ENCODE results near the gene NPB.

NPB gene

DNA sequence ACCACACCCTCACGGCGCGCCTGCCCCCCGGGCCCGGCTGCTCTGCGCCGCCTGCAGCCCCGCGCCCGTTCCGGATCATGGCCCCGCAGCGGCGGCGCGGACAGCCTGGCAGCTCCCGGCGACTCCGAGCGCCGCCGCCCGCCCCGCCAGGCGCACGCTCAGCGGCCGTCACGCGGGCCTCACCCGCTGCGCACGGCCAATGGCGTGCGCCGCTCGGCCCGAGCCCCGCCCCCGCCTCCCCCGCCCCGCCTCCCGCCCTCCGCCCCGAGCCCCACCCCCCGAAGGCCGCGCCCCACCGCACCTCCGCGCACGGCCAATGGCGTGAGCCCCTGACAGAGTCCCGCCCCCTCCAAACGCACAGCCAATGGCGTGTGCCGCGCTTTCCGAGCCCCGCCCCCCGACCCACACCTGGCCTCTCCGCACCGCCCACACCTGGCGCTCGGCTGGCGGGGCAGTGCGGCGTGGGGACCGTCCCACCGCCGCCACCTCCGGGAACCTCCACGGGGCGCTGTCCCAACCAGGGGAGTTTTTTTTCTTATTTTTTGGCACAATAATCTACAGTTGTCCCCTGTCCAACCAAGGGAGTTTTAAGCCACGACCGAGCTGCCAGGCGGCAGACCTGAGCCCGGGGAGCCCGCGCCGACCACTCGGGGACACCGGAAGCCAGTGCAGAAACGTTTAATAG lies 9.4 kb downstream of the NPB start, which contains the start of gene PCYT2:
Gene PCYT2, minus strand, starts transcription at position 123 of the 685 bp plus-strand sequence. Its CDS starts 44 bp downstream, at position 79.
- TF ChIP-seq, protein P1, sequence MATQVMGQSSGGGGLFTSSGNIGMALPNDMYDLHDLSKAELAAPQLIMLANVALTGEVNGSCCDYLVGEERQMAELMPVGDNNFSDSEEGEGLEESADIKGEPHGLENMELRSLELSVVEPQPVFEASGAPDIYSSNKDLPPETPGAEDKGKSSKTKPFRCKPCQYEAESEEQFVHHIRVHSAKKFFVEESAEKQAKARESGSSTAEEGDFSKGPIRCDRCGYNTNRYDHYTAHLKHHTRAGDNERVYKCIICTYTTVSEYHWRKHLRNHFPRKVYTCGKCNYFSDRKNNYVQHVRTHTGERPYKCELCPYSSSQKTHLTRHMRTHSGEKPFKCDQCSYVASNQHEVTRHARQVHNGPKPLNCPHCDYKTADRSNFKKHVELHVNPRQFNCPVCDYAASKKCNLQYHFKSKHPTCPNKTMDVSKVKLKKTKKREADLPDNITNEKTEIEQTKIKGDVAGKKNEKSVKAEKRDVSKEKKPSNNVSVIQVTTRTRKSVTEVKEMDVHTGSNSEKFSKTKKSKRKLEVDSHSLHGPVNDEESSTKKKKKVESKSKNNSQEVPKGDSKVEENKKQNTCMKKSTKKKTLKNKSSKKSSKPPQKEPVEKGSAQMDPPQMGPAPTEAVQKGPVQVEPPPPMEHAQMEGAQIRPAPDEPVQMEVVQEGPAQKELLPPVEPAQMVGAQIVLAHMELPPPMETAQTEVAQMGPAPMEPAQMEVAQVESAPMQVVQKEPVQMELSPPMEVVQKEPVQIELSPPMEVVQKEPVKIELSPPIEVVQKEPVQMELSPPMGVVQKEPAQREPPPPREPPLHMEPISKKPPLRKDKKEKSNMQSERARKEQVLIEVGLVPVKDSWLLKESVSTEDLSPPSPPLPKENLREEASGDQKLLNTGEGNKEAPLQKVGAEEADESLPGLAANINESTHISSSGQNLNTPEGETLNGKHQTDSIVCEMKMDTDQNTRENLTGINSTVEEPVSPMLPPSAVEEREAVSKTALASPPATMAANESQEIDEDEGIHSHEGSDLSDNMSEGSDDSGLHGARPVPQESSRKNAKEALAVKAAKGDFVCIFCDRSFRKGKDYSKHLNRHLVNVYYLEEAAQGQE (IDR thresholded peaks at IDR 0.05; ENCODE audit: low read depth), result no peak
- no peak for TF ChIP-seq YY1 (IDR thresholded peaks at IDR 0.05; ENCODE audit: low read depth)
- TF ChIP-seq USF1 (IDR thresholded peaks at IDR 0.05), result peak; percentile 71
- TF ChIP-seq, protein P2, sequence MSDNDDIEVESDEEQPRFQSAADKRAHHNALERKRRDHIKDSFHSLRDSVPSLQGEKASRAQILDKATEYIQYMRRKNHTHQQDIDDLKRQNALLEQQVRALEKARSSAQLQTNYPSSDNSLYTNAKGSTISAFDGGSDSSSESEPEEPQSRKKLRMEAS (IDR thresholded peaks at IDR 0.05), result peak; percentile 8; the same call in 1 of the 2 replicates
- TF ChIP-seq NFIC (IDR thresholded peaks at IDR 0.05), result 0 out of 2 replicates have a peak, but pooled peaks have one; percentile 24
- no peak for TF ChIP-seq TCF12 (IDR thresholded peaks at IDR 0.05; ENCODE audit: low read depth)
- no peak for TF ChIP-seq TAF1 (IDR thresholded peaks at IDR 0.05; ENCODE audit: low read depth)
- peak; percentile 39; the same call in 1 of the 2 replicates for TF ChIP-seq EGR1 (IDR thresholded peaks at IDR 0.05)
- TF ChIP-seq CREB1 (IDR thresholded peaks at IDR 0.05; ENCODE audit: low read depth), result no peak
- no peak for TF ChIP-seq TEAD4 (IDR thresholded peaks at IDR 0.05)
- TF ChIP-seq RAD21 (IDR thresholded peaks at IDR 0.05; ENCODE audit: low read depth), result no peak
- no peak for TF ChIP-seq FOXM1 (IDR thresholded peaks at IDR 0.05; ENCODE audit: borderline replicate concordance, low read depth)
- no peak for TF ChIP-seq CEBPB (IDR thresholded peaks at IDR 0.05)
- no peak for TF ChIP-seq EP300 (IDR thresholded peaks at IDR 0.05; ENCODE audit: borderline replicate concordance)
- no peak for TF ChIP-seq ZBTB7A (IDR thresholded peaks at IDR 0.05; ENCODE audit: low read depth)

DNA sequence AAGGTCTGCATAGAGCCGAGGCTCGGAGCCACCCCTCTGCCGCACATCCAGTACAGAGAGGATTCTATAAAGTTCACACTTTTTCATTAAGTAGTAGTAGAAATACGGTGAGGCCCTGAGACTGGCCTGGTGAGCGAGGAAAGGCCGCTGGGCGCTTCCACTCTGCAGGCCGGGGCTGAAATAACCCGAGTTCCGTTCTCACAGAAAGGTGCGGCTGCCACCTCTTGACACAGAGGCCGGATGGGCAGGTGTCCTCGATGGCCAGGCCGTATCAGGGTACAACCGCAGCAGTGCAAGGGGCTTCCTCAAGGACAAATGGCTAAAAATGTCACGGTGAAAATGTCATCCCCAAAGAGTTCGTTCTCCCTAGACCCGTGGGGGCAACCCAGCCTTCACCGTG lies 9.9 kb downstream of the NPB start:
- TF ChIP-seq RAD21 (IDR thresholded peaks at IDR 0.05; ENCODE audit: low read depth), result no peak
- no peak for TF ChIP-seq EGR1 (IDR thresholded peaks at IDR 0.05)
- TF ChIP-seq CREB1 (IDR thresholded peaks at IDR 0.05; ENCODE audit: low read depth), result no peak
- no peak for TF ChIP-seq EP300 (IDR thresholded peaks at IDR 0.05; ENCODE audit: borderline replicate concordance)
- TF ChIP-seq NFIC (IDR thresholded peaks at IDR 0.05), result no peak
- no peak for TF ChIP-seq TAF1 (IDR thresholded peaks at IDR 0.05; ENCODE audit: low read depth)

DNA sequence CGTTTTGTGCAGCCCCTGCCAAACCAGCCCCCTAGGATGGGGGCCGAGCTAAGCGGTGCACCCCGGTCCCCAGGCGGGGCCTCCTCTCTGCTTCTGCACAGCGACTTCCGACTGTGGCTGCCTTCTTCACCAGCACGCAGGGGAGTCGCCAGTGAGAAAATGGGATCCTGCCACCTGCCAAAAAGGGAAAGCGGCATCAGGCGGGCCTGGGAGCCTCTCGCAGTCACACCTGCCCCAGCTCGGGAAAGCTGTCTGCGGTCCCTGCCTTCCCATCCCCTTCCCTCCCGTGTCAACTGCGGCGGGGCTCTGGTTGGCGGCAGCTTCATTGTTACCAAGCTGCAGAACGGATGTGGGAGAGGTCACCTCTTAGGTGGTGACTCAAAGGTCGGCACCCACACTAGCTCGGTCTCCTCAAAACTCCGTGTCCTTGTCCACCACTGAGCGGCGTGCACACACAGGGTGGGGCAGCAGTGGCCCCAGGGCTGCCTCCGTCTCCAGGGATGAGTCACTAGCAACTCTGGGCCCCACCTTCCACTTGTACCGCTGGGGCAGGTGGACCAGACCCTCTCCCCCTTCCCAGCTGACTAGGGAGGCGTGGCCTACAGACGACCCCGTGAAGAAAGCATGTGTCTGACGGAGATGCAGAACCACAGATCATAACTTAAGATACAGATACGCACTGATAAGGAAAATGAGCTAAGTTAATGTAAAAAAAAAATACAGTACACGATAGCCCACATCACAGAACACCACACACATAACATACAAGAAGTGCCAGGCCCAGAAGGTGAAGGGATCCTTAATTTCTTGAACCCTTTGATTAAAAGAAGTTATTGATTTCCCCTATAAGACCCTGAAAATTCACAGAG lies 10.6 kb downstream of the NPB start:
- TF ChIP-seq TCF12 (IDR thresholded peaks at IDR 0.05; ENCODE audit: low read depth) (no peak), CEBPB (IDR thresholded peaks at IDR 0.05) (no peak)
- TF ChIP-seq, protein P1 (IDR thresholded peaks at IDR 0.05; ENCODE audit: low read depth), result no peak

GRCh38 chr17:81913394-81914102 lies 11.5 kb downstream of the NPB start:
- TF ChIP-seq YY1 (IDR thresholded peaks at IDR 0.05; ENCODE audit: low read depth) (no peak), CEBPB (IDR thresholded peaks at IDR 0.05) (no peak), TCF12 (IDR thresholded peaks at IDR 0.05; ENCODE audit: low read depth) (no peak)

GRCh38 chr17:81914103-81914850 lies 12.2 kb downstream of the NPB start:
- TF ChIP-seq, protein P1 (IDR thresholded peaks at IDR 0.05; ENCODE audit: low read depth), result no peak
- TF ChIP-seq CREB1 (IDR thresholded peaks at IDR 0.05; ENCODE audit: low read depth), result no peak

All from Ishikawa (cell line).